ENCODE data around the gene PDXDC1. TPM values are rescaled to one million over a fixed set of nuclear protein-coding genes. Genes with fewer than 3 reads are reported as not detected.

The PDXDC1 gene
- 78.0 and 79.8 TPM in 2 replicates for total RNA-seq

DNA sequence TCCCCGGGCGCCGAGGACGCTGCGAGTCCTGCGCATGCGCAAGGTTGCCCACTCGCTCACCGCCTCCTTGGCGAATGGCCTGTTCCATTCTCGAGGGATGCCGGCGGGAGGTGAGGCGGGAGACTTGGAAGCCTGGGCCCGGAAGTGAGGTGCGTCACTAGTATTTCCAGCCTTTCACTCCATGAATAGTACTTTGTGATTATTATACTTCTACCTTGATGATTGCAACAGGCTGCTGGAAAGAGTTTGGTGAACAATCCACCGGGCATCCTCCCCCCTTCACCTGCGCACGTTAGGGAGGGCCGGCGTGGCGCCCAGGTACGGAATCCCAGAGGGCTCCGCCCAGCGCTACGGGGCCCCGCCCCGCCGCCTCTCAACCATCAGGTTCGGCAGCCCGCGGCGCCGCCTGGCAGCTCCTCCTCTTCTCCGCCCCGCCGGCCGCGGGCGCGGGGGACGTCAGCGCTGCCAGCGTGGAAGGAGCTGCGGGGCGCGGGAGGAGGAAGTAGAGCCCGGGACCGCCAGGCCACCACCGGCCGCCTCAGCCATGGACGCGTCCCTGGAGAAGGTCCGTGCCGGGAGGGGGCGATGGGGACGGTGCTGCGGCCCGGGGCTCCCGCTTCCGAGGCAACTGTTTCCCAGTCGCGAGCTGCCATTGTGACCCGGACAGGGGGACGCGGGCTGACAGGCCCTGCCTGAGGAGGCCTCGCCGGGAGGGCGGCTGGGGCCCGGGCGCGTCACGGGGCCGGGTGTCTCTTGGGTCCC lies at the start of gene PDXDC1:
Gene PDXDC1, plus strand, starts transcription at position 371 of the 762 bp plus-strand sequence. Its CDS starts 174 bp downstream, at position 545.

GRCh38 chr16:14937143-14937542 lies 37.7 kb upstream of the PDXDC1 start, which contains the start of gene NPIPA1:
NPIPA1 (plus strand) TSS chr16:14937443; CDS start chr16:14937443, 0 bp downstream.

GRCh38 chr16:15093955-15094827 lies 119.4 kb downstream of the PDXDC1 start, which contains the start of gene RRN3:
RRN3 (minus strand) TSS chr16:15094272; CDS start chr16:15094233, 39 bp downstream.

Small RNA genes lying within 50 kb of the gene (small RNA-seq; reads per million reads assigned to genes)
- not detected for gene AC138932.4
- gene MIR1972-1: not detected
- not detected for gene MIR3180-4
- not detected for gene MIR6511A1
- gene MIR6770-1: not detected
- gene RF00019: not detected

Other genes with a start within 250 kb of the PDXDC1 start
- gene NPIPA2, start 232.5 kb upstream of the PDXDC1 start, total RNA-seq: 0.36 and 0.40 TPM in 2 replicates
- gene NOMO1, start 141.3 kb upstream of the PDXDC1 start, total RNA-seq: 156 and 166 TPM in 2 replicates
- gene NPIPA1, start 37.6 kb upstream of the PDXDC1 start, total RNA-seq: 32.0 and 33.7 TPM in 2 replicates
- gene NTAN1, start 81.0 kb downstream of the PDXDC1 start, total RNA-seq: 116 and 122 TPM in 2 replicates
- 39.3 and 41.5 TPM in 2 replicates for gene RRN3, start 119.2 kb downstream of the PDXDC1 start, total RNA-seq

Measured in thoracic aorta endothelial cell (primary cell).